Measurements from ENCODE around the gene ADAT2. TPM values are rescaled to one million over a fixed set of nuclear protein-coding genes. Genes with fewer than 3 reads are reported as not detected.

ADAT2 gene
- polyA plus RNA-seq, 1 donor from 2014 or later, result 3.3 TPM

GRCh38 chr6:143400258-143401067 lies 50.0 kb downstream of the ADAT2 start:
- Histone ChIP-seq H3K79me2 (replicated peaks; ENCODE audit: insufficient read depth, low read length) (no peaks in the 10 kb centered on the region), H3F3A (ENCODE audit: insufficient read depth, low read length, poor library complexity, severe bottlenecking) (no peaks in the 10 kb centered on the region), H2AFZ (ENCODE audit: low read depth, low read length) (no peak overlapping the region), H3K27me3 (ENCODE audit: insufficient read depth, low read depth, low read length) (no peaks in the 10 kb centered on the region), H3K36me3 (ENCODE audit: insufficient read depth, low read length) (no peaks in the 10 kb centered on the region), H3K9me3 (ENCODE audit: low read length) (no peaks in the 10 kb centered on the region), H3K9me2 (ENCODE audit: insufficient read depth, low read length) (no peaks in the 10 kb centered on the region), H3K9ac (ENCODE audit: low read length) (no peak overlapping the region), H3K4me3 (ENCODE audit: low read length) (no peak overlapping the region), H4K20me1 (ENCODE audit: insufficient read depth) (no peaks in the 10 kb centered on the region), H3K27ac (ENCODE audit: low read length) (no peak overlapping the region), H3K4me2 (ENCODE audit: low read length) (no peak overlapping the region)
- no peak for TF ChIP-seq EP300 (conservative IDR thresholded peaks at IDR 0.05; ENCODE audit: poor library complexity, severe bottlenecking)
- no peak for TF ChIP-seq POLR2AphosphoS5 (IDR thresholded peaks at IDR 0.05)
- TF ChIP-seq SMC3 (conservative IDR thresholded peaks at IDR 0.05; ENCODE audit: poor library complexity), result no peak
- TF ChIP-seq MXI1 (conservative IDR thresholded peaks at IDR 0.05; ENCODE audit: poor library complexity, severe bottlenecking), result no peak
- no peak for TF ChIP-seq REST (IDR thresholded peaks at IDR 0.05; ENCODE audit: borderline replicate concordance)
- no peak for TF ChIP-seq TAF1 (IDR thresholded peaks at IDR 0.05; ENCODE audit: low read depth)

GRCh38 chr6:143399775-143400174 lies 50.7 kb downstream of the ADAT2 start:
- H2AFZ ChIP-seq (ENCODE audit: low read depth, low read length), result no peak overlapping the region
- no peaks in the 10 kb centered on the region for H3K9me3 ChIP-seq (ENCODE audit: low read length)
- no peaks in the 10 kb centered on the region for H3K36me3 ChIP-seq (ENCODE audit: insufficient read depth, low read length)
- no peaks in the 10 kb centered on the region for H3K9me2 ChIP-seq (ENCODE audit: insufficient read depth, low read length)
- no peaks in the 10 kb centered on the region for H3F3A ChIP-seq (ENCODE audit: insufficient read depth, low read length, poor library complexity, severe bottlenecking)
- H3K79me2 ChIP-seq (replicated peaks; ENCODE audit: insufficient read depth, low read length), result no peaks in the 10 kb centered on the region
- TF ChIP-seq REST (IDR thresholded peaks at IDR 0.05; ENCODE audit: borderline replicate concordance), result no peak
- TF ChIP-seq RAD21 (conservative IDR thresholded peaks at IDR 0.05), result no peak
- no peak for TF ChIP-seq TAF1 (IDR thresholded peaks at IDR 0.05; ENCODE audit: low read depth)
- no peak for TF ChIP-seq EZH2 (IDR thresholded peaks at IDR 0.05; ENCODE audit: borderline replicate concordance, insufficient read depth, low read length, poor library complexity, severe bottlenecking)
- no peak for TF ChIP-seq SMC3 (conservative IDR thresholded peaks at IDR 0.05; ENCODE audit: poor library complexity)
- no peak for TF ChIP-seq EP300 (conservative IDR thresholded peaks at IDR 0.05; ENCODE audit: poor library complexity, severe bottlenecking)
- TF ChIP-seq CTCF (IDR thresholded peaks at IDR 0.05; ENCODE audit: poor library complexity, severe bottlenecking), result no peak
- H3K4me2 ChIP-seq (ENCODE audit: low read length), result no peak overlapping the region
- no peak overlapping the region for H3K4me3 ChIP-seq (ENCODE audit: low read length)
- no peak overlapping the region for H3K9ac ChIP-seq (ENCODE audit: low read length)
- no peak overlapping the region for H3K27ac ChIP-seq (ENCODE audit: low read length)
- H4K20me1 ChIP-seq (ENCODE audit: insufficient read depth), result no peaks in the 10 kb centered on the region
- no peaks in the 10 kb centered on the region for H3K27me3 ChIP-seq (ENCODE audit: insufficient read depth, low read depth, low read length)

Data from neural cell (in vitro differentiated cells).